Stimulated activated CD4-positive, alpha-beta T cell treated with anti-CD3 and anti-CD28 coated beads, Interleukin-12 subunit alpha, Interleukin-12 subunit beta, amount 100 ng/mL, for 4 hours (primary cell): ENCODE data around the gene UGT2B17.
"Not testable (repeated sequence)": the region's sequence is repeated elsewhere in the genome, so short reads cannot be mapped to it uniquely, and the experiment has no call there.

Experiments used
- DNase-seq: peaks from one replicate; pipeline ENCODE4 v3.0.0-alpha.2; 2020

The UGT2B17 gene

GRCh38 chr4:68568535-68568934 is 7.6 kb downstream of the UGT2B17 start:
- not testable (repeated sequence) for DNase-seq

GRCh38 chr4:68566364-68566763 is 9.8 kb downstream of the UGT2B17 start:
- DNase-seq, result not testable (repeated sequence)

GRCh38 chr4:68565082-68565481 is 11.0 kb downstream of the UGT2B17 start:
- DNase-seq, result not testable (repeated sequence)

GRCh38 chr4:68560364-68561070 is 15.6 kb downstream of the UGT2B17 start:
- DNase-seq, result not testable (repeated sequence)

- not testable (repeated sequence) for DNase-seq
Measured at GRCh38 chr4:68553830-68554229, 22.3 kb downstream of the UGT2B17 start.

GRCh38 chr4:68552818-68553811 is 23.0 kb downstream of the UGT2B17 start:
- DNase-seq, result not testable (repeated sequence)

- not testable (repeated sequence) for DNase-seq
Measured at GRCh38 chr4:68542742-68543141, 33.4 kb downstream of the UGT2B17 start.

- DNase-seq, result no peak
Measured at GRCh38 chr4:68536375-68536774, 39.7 kb downstream of the UGT2B17 start.

GRCh38 chr4:68535974-68536373 is 40.1 kb downstream of the UGT2B17 start:
- DNase-seq, result no peak

- DNase-seq, result not testable (repeated sequence)
Measured at GRCh38 chr4:68522232-68522631, 53.9 kb downstream of the UGT2B17 start.

- no peak for DNase-seq
Measured at GRCh38 chr4:68520985-68521384, 55.1 kb downstream of the UGT2B17 start.

GRCh38 chr4:68518889-68519288 is 57.2 kb downstream of the UGT2B17 start:
- DNase-seq, result no peak

GRCh38 chr4:68505452-68505851 is 70.7 kb downstream of the UGT2B17 start:
- DNase-seq, result not testable (repeated sequence)

- DNase-seq, result not testable (repeated sequence)
Measured at GRCh38 chr4:68504836-68505235, 71.3 kb downstream of the UGT2B17 start.

- not testable (repeated sequence) for DNase-seq
Measured at GRCh38 chr4:68503462-68503861, 72.7 kb downstream of the UGT2B17 start.

- DNase-seq, result no peak
Measured at GRCh38 chr4:68499021-68499420, 77.1 kb downstream of the UGT2B17 start.

GRCh38 chr4:68498413-68499007 is 77.6 kb downstream of the UGT2B17 start:
- DNase-seq, result peak; percentile 41

- no peak for DNase-seq
Measured at GRCh38 chr4:68494688-68495087, 81.4 kb downstream of the UGT2B17 start.

- no peak for DNase-seq
Measured at GRCh38 chr4:68490826-68491457, 85.2 kb downstream of the UGT2B17 start.

- DNase-seq, result no peak
Measured at GRCh38 chr4:68489338-68489737, 86.8 kb downstream of the UGT2B17 start.
